SU-DHL-6 (cell line): ENCODE data around the gene GANAB.

ENCODE experiments used
- H2AFZ ChIP-seq: fragments of 200-600 bp; sonication (generic); 2 replicates; pipeline ENCODE4 v1.6.1; 2014; ENCODE audit warnings: low read depth, mild to moderate bottlenecking, moderate library complexity, mixed read lengths, antibody characterized with exemption, low read length; ENCODE audit not compliant: severe bottlenecking
- H3F3A ChIP-seq: fragments of 200-600 bp; shearing (Covaris generic); 2 replicates; pipeline ENCODE4 v1.6.0; 2016; ENCODE audit warnings: antibody characterized with exemption, mild to moderate bottlenecking; ENCODE audit not compliant: insufficient read depth
- H3K27ac ChIP-seq: fragments of 200-600 bp; sonication (generic); 2 replicates; pipeline ENCODE4 v1.5.1; 2016; ENCODE audit warnings: low read depth, mild to moderate bottlenecking, low read length, moderate library complexity, mixed read lengths
- H3K27me3 ChIP-seq: fragments of 200-600 bp; sonication (generic), shearing (Covaris generic); 2 replicates; pipeline ENCODE4 v1.6.0; 2014; ENCODE audit warnings: mild to moderate bottlenecking, low read length
- H3K36me3 ChIP-seq: fragments of 200-600 bp; sonication (generic); 2 replicates; pipeline ENCODE4 v1.6.1; 2014; ENCODE audit warnings: mild to moderate bottlenecking, low read length, mixed read lengths
- H3K4me2 ChIP-seq: fragments of 300-600, 200-600 bp; shearing (Covaris generic), sonication (generic); 2 replicates; pipeline ENCODE4 v1.6.0; 2014; ENCODE audit warnings: low read length, low read depth, mild to moderate bottlenecking; ENCODE audit not compliant: poor library complexity, severe bottlenecking
- H3K4me3 ChIP-seq: fragments of 200-600 bp; sonication (generic); 2 replicates; pipeline ENCODE4 v1.5.1; 2014; ENCODE audit warnings: antibody characterized with exemption, low read length, mild to moderate bottlenecking, mixed read lengths; ENCODE audit not compliant: insufficient read depth, poor library complexity, severe bottlenecking
- H3K79me2 ChIP-seq: fragments of 200-600 bp; sonication (generic); 2 replicates; pipeline ENCODE4 v1.6.1; 2014; ENCODE audit warnings: mild to moderate bottlenecking, low read length, moderate library complexity; ENCODE audit not compliant: insufficient read depth
- H3K9ac ChIP-seq: fragments of 200-600 bp; sonication (generic); 2 replicates; pipeline ENCODE4 v1.7.0; 2014; ENCODE audit warnings: mild to moderate bottlenecking, low read length
- H3K9me2 ChIP-seq: fragments of 200-600 bp; sonication (generic); replicated peaks from 2 replicates; pipeline ENCODE4 v1.6.1; 2014; ENCODE audit warnings: low read length; ENCODE audit not compliant: insufficient read depth
- H3K9me3 ChIP-seq: fragments of 200-600 bp; sonication (generic); 2 replicates; pipeline ENCODE4 v1.6.1; 2014; ENCODE audit warnings: low read length, mixed read lengths; ENCODE audit not compliant: insufficient read depth
- H4K20me1 ChIP-seq: fragments of 200-600 bp; sonication (generic); 2 replicates; pipeline ENCODE4 v1.6.1; 2014; ENCODE audit warnings: low read depth, mild to moderate bottlenecking, antibody characterized with exemption, low read length, moderate library complexity, mixed read lengths
- CTCF ChIP-seq: fragments of 200-600 bp; sonication (generic); IDR thresholded peaks from one replicate; pipeline ENCODE4 v1.5.1; 2017; ENCODE audit warnings: antibody characterized with exemption, mild to moderate bottlenecking, low read length, moderate library complexity; ENCODE audit not compliant: insufficient read depth, poor library complexity, severe bottlenecking
- EZH2phosphoT487 ChIP-seq: fragments of 200-600 bp; sonication (generic), shearing (Covaris generic); conservative IDR thresholded peaks from 2 replicates; pipeline ENCODE4 v1.6.1; 2018; ENCODE audit warnings: mild to moderate bottlenecking, antibody characterized with exemption, low read length, moderate library complexity, mixed read lengths

The GANAB gene

GRCh38 chr11:62615521-62615920, 30.9 kb downstream of the GANAB start:
- Histone ChIP-seq H3F3A (peaks cover 14% of the 10 kb centered on the region), H3K27ac (no peak overlapping the region), H3K9me2 (no peaks in the 10 kb centered on the region), H3K9me3 (no peaks in the 10 kb centered on the region), H3K27me3 (no peaks in the 10 kb centered on the region), H3K36me3 (no peaks in the 10 kb centered on the region), H3K4me2 (no peak overlapping the region), H3K4me3 (no peak overlapping the region), H2AFZ (no peak overlapping the region), H4K20me1 (no peaks in the 10 kb centered on the region), H3K9ac (no peak overlapping the region), H3K79me2 (peaks cover 21% of the 10 kb centered on the region)
- no peak for TF ChIP-seq CTCF
- TF ChIP-seq EZH2phosphoT487, result no peak

- H2AFZ ChIP-seq, result no peak overlapping the region
- H3K79me2 ChIP-seq, result peaks cover 15% of the 10 kb centered on the region; the same call in 1 of the 2 replicates
- peaks cover 14% of the 10 kb centered on the region for H3F3A ChIP-seq
- H3K36me3 ChIP-seq, result no peaks in the 10 kb centered on the region
- no peaks in the 10 kb centered on the region for H4K20me1 ChIP-seq
- H3K4me3 ChIP-seq, result no peak overlapping the region
- no peaks in the 10 kb centered on the region for H3K9me3 ChIP-seq
- H3K27me3 ChIP-seq, result no peaks in the 10 kb centered on the region
- H3K27ac ChIP-seq, result no peak overlapping the region
- no peaks in the 10 kb centered on the region for H3K9me2 ChIP-seq
- H3K9ac ChIP-seq, result no peak overlapping the region
- TF ChIP-seq EZH2phosphoT487, result no peak
- no peak for TF ChIP-seq CTCF
- H3K4me2 ChIP-seq, result no peak overlapping the region
These were observed 32.1 kb downstream of the GANAB start for GRCh38 chr11:62614275-62614674.

GRCh38 chr11:62613291-62613778, 33.1 kb downstream of the GANAB start:
- Histone ChIP-seq H3K79me2 (peaks cover 12% of the 10 kb centered on the region; the same call in 1 of the 2 replicates), H3K4me2 (no peak overlapping the region), H3K36me3 (no peaks in the 10 kb centered on the region), H3F3A (peaks cover 14% of the 10 kb centered on the region), H3K9ac (no peak overlapping the region), H3K27ac (peak overlapping the region; percentile 88), H3K27me3 (no peaks in the 10 kb centered on the region), H4K20me1 (no peaks in the 10 kb centered on the region), H3K4me3 (no peak overlapping the region), H3K9me3 (no peaks in the 10 kb centered on the region), H3K9me2 (no peaks in the 10 kb centered on the region), H2AFZ (no peak overlapping the region)
- TF ChIP-seq EZH2phosphoT487, result no peak
- no peak for TF ChIP-seq CTCF
